Stimulated activated CD4-positive, alpha-beta T cell treated with anti-CD3 and anti-CD28 coated beads, TNF-alpha, amount 100 ng/mL, for 1 hour (primary cell): Measurements from ENCODE around the gene KRTAP2-3.
"Not testable (repeated sequence)": the region's sequence is repeated elsewhere in the genome, so short reads cannot be mapped to it uniquely, and the experiment has no call there.

Experiments
- DNase-seq, 3 donors: peaks; one replicate each; pipeline ENCODE4 v3.0.0-alpha.2; 2020; ENCODE audit warnings: low read depth in 3 of 3, low spot score in 1 of 3

KRTAP2-3 gene

DNA sequence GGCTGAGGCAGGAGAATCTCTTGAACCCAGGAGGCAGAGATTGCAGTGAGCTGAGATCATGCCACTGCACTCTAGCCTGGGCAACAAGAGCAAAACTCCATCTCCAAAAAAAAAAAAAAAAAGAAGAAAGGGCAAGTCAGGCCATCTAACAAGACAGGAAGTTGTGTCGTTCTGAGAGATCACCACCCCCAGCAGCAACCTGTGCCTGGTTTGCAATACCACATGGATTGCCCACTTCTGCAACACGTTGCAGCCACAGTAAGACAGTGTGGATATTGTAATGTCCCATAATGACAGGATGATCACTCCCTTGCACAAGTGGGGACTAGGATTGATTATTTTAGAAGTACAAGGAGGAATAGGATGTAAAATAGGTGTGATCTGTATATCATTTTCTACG lies 9.1 kb upstream of the KRTAP2-3 start:
- no peak for DNase-seq

DNA sequence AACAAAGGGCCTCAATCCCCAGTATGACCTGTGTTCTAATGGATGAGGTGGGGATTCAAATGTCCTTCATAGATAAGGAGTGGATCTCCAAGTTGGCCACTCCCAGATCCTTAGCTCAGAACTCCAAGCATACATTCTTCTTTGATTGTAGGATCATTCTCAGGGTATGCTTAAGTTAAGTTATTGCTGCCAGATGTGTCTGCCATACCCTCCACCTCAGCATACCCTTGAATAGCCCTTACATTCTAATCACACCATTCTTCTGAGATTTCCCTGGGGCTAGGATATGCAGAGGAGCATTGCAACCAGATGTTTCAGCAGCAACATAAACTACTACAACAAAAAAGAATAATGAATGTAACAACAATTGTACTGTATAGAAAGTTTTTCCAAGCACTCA lies 7.4 kb upstream of the KRTAP2-3 start:
- no peak for DNase-seq

DNA sequence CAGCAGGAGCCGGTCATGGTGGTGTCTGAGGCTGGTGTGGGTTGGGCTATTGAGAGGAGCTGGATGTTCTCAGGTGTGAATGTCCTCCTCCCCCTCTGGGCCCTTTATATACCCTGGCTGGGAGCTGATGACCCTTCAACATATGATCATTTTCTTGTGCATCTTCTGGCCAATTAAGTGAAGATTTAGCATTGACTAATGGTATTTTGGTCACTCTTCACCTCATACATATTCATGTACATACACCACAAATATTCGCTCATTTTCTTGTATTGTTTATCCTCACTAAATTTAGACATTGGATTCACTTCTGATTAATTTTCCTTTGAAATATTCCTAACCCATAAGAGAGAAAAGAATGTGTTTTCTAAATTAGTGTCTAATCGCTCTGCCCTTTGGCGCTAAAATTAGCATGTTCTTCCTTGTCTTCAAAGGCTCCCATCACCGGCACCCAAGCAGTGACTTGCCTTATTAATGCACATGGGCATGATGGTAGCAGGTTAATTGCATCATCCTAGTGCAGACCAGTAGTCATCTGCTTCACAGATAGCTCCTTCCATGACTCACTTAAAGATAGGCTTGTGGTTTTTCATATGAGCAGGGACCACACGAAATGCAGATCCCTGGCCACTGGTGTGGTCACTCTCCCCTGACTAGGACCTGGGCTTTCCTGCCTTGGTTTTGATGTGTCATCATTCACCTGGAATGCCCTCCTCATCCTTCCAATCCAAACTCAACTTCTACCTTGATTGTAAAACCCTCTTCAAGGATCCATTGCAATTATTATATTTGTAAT lies 6.1 kb upstream of the KRTAP2-3 start, which contains the start of gene KRTAP2-4:
Gene KRTAP2-4 (minus strand): TSS at position 51 of the 796 bp plus-strand sequence. CDS start 34 bp downstream, at position 17.
- no peak for DNase-seq

DNA sequence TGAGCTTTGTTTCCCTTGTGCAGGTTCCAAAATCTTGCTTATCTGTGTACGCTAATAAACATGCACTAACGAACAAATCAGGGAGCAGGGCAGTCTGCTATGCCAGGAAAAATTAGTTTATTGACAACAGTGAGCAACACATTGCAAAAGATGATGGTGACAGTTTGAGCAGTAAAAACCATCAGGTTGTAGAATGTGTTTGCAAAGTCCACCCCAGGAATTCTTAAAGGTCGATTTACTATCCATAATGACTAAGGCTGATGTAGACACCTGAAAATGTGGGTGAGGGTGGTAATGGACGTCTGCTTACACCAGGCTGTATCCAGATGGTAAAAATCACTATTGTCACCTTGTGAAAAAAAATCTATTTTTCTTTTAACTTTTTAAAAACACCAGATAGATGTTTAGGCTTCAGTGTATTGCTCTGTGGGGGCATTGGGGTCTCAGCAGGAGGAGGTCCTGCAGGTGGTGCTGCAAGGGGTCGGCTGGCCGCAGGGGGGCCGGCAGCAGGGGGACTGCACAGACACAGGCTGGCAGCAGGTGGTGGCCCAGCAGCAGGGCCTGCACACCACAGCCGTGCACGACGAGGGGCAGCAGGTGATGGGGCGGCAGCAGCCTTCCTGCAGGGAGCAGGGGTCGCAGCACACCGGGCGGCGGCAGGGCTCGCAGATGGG lies 5.2 kb upstream of the KRTAP2-3 start:
- DNase-seq, result not testable (repeated sequence)

GRCh38 chr17:41064301-41064700 lies 4.4 kb upstream of the KRTAP2-3 start:
- DNase-seq, result no peak

GRCh38 chr17:41063449-41063848 lies 3.5 kb upstream of the KRTAP2-3 start:
- no peak for DNase-seq

DNA sequence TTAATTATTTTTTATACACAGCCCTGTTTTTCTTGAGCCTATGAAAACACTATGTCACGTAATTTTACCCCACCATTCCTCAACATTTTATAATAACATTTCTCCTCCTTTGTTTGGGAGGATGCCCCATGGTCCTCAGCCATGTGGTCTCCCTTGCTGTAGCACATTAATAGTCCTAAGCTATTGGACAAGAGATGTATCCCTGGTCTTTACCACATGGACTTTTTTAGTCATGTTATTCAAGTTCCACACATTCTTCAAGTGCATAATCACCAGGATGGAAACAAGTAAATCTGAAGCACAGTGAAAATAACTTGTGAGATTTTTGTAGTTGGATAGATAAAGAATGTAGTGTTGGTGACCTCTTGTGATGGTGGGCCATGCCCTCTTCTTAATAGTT lies 2.0 kb upstream of the KRTAP2-3 start:
- no peak for DNase-seq

DNA sequence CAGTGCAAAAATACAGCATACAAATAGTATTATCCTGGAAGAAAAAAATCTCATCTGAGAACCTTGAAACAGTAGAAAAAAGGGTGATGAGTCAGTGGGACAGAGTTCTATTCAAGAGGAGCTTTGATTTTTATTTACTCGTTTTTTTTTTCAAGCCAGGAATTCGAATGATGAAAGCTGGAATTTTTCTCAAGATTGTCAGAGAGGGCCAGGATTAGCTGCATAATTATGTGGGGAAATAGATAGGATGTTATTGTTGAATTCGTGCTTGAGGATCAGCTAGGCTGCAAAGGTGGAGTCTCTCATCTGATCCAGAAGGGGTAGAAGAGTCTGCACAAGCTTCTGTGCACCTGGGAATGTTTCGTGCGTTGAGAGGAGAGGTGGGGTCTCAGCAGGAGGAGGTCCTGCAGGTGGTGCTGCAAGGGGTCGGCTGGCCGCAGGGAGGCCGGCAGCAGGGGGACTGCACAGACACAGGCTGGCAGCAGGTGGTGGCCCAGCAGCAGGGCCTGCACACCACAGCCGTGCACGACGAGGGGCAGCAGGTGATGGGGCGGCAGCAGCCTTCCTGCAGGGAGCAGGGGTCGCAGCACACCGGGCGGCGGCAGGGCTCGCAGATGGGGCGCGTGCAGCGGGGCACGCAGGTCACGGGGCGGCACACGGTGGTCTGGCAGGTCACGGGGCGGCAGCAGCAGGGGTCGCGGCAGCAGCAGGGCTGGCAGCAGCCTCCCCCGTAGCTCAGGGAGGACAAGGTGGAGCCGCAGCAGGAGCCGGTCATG lies 450 bp downstream of the KRTAP2-3 start:
- not testable (repeated sequence) for DNase-seq

DNA sequence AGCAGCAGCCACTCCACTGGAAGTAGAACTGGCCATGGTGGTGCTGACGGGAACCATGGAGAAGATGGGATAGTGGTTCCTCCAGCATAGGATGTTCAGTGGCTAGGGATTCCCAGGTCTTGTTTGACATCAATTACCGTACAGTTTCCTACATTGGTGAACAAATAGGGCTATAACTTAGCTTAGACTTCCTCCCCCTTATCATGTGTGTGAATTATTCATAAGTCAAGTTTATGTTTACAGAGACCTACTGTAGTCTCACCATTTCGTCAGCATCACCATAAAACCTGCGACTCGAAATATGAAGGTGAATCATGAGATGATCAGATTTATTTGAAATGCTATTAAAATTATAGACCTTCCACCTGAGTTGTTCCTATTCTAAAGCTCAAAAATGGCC lies 1.2 kb downstream of the KRTAP2-3 start:
- no peak for DNase-seq

DNA sequence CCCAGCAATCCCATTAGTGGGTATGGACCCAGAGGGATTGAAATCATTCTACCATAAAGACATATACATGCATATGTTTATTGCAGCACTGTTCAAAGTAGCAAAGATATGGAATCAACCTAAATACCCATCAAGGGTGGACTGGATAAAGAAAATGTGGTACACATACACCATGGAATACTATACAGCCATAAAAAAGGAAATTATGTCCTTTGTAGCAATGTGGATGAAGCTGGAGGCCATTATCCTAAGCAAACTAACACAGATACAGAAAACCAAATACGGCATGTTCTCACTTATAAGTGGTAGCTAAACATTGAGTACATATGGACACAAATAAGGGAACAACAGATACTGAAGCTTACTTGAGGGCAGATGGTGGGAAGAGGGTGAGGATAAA lies 2.4 kb downstream of the KRTAP2-3 start:
- no peak for DNase-seq

DNA sequence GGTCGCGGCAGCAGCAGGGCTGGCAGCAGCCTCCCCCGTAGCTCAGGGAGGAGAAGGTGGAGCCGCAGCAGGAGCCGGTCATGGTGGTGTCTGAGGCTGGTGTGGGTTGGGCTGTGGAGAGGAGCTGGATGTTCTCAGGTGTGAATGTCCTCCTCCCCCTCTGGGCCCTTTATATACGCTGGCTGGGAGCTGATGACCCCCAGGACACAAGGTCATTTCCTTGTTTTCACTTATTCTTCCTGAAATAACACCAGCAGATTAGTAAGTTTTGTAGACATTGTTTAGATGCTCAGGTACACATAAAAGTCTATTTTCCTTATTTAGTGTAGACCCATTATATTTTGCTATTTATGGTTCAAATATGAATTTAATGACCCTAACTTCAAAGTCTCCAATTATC lies 4.8 kb downstream of the KRTAP2-3 start, which contains the start of gene KRTAP2-2:
Gene KRTAP2-2 (minus strand): TSS at position 101 of the 400 bp plus-strand sequence. CDS start 19 bp downstream, at position 82.
- not testable (repeated sequence) for DNase-seq

GRCh38 chr17:41054556-41054955 lies 5.4 kb downstream of the KRTAP2-3 start:
- not testable (repeated sequence) for DNase-seq

GRCh38 chr17:41054025-41054424 lies 5.9 kb downstream of the KRTAP2-3 start:
- no peak for DNase-seq

DNA sequence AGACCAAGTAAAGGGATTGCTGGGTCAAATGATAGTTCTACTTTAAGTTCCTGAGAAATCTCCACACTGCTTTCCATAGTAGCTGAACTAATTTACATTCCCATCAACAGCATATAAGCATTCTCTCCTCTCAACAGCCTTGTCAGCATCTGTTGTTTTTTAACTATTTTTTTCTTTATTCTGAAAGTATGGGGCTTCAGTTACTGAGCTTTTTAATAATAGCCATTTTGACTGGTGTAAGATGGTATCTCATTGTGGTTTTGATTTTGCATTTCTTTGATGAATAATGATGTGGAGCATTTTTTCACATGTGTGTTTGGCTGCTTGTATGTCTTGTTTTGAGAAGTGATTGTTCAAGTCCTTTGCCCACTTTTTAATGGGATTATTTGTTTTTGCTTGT lies 7.3 kb downstream of the KRTAP2-3 start:
- DNase-seq, result no peak

DNA sequence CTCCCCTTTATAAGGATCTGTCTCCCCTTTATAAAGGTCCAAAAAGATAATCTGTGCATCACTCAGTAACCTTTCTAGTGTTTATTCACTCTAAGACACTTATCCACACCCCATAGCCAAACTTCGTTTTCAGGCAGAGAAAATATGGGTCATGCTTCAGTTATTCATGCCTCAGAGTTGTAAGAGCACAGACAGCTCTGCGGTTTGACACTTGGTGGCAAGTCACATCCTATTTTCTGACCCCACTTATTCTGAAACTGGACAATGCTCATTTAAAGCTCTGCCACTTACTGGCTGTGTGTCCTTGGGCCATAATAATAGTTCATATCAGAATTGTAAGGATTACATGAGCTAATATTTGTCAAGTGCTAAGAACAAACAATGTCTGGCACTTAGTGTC lies 10.8 kb downstream of the KRTAP2-3 start:
- no peak for DNase-seq

DNA sequence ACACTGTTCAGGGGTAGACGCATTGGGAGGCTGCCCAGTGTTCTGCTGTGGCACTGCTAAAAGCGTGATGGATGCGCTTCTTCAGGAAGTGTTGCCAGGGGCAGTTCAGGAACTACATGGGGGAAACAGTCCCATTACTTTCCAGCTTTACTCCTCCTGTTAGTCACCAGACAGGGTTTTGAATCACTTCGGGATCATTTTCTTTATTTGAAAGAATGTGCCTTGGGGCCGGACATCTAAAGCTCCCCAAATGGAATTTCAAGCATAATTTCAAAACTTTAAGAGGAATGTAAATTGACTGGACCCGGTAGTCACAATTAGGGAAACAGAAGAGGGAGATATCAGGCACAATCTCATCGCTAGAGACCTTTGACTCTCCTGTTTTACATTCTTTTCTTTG lies 11.5 kb downstream of the KRTAP2-3 start:
- DNase-seq, result no peak

DNA sequence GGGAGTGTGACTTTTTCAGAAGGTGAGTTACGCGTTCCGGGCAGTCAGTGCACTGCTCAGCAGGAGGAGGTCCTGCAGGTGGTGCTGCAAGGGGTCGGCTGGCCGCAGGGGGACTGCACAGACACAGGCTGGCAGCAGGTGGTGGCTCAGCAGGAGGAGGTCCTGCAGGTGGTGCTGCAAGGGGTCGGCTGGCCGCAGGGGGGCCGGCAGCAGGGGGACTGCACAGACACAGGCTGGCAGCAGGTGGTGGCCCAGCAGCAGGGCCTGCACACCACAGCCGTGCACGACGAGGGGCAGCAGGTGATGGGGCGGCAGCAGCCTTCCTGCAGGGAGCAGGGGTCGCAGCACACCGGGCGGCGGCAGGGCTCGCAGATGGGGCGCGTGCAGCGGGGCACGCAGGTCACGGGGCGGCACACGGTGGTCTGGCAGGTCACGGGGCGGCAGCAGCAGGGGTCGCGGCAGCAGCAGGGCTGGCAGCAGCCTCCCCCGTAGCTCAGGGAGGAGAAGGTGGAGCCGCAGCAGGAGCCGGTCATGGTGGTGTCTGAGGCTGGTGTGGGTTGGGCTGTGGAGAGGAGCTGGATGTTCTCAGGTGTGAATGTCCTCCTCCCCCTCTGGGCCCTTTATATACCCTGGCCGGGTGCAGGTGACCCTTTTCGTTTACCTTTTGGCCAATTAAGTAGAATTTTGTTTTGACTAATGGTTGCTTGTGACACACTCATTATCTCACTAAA lies 13.0 kb downstream of the KRTAP2-3 start, which contains the start of gene KRTAP2-1:
Gene KRTAP2-1 (minus strand): TSS at position 582 of the 731 bp plus-strand sequence. CDS start 49 bp downstream, at position 533.
- not testable (repeated sequence) for DNase-seq

DNA sequence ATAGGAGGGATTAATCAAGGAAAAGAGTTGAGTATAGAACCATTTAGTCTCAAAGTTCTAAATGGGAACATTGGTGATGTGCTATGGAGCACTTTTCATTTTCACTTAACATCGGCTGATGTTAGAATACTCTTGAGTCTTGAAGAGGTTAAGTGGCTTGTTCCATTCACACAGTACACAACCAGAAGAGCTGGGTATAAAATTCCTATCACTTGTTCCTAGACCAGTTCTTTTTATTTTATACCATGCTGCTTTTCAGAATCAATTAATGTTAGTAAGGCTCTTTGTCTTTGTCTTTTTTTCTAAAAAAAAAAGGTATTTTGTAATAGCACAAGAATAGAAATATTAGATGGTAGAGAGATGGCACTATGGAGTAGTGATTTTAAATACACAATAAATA lies 17.0 kb downstream of the KRTAP2-3 start:
- no peak for DNase-seq

DNA sequence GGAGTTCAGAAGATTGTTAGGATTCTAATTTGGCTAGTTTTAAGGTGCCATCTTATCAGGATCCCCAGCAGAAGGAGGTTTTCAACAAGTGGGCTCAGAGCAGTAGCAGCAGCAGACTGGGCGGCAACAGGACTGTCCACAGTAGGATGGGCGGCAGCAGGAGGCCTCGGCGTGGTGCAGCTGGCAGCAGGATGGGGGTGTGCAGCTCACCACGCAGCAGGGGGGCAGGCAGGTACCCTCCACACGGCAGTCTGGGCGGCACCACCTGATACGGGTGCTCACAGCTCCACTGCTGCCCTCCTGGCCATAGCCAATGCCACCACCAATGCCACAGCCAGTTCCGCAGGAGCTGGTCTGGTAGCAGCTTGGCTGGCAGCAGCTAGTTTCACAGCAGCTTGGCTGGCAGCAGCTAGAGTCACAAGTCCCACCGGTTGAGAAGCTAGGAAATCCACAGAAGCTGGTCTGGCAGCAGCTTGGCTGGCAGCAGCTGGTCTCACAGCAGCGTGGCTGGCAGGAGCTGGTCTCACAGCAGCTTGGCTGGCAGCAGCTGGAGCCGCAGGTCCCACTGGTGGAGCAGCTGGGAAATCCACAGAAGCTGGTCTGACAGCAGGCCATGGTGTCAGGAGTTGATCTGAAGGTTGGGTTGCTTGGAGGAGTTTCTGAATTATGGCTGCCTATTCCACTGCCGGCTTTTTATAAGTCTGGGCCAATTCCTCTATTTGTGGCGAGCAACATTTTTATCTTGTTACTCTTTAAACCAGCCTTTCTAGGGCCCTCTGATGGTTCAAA lies 18.9 kb downstream of the KRTAP2-3 start, which contains the start of gene KRTAP1-1:
Gene KRTAP1-1 (minus strand): TSS at position 668 of the 789 bp plus-strand sequence. CDS start 53 bp downstream, at position 615.
- not testable (repeated sequence) for DNase-seq

DNA sequence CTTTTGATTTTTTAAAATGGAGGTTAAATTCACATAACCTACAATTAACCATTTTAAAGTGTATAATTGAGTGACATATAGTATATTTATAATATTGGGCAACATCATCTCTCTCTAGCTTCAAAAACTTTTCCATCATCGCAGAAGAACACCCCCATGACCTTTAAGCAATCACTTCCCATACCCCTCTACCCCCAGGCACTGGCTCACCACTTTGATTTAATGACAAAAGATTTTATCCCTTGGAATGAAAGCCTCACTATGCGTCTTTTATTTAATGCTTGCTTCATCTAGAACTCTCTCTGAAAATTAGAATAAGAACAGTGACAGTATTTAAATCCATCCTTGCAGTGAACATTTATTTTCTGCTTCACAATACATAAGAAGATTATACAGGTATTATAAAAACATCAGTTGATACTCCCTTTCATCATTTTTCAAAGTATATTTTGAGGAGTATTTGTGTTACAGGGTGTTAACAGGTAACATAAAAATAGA lies 22.0 kb downstream of the KRTAP2-3 start:
- no peak for DNase-seq
